Measurements from ENCODE around the gene ACAN.

ACAN gene

GRCh38 chr15:88802250-88802990, 816 bp upstream of the ACAN start:
- DNase-seq = no peak

DNA sequence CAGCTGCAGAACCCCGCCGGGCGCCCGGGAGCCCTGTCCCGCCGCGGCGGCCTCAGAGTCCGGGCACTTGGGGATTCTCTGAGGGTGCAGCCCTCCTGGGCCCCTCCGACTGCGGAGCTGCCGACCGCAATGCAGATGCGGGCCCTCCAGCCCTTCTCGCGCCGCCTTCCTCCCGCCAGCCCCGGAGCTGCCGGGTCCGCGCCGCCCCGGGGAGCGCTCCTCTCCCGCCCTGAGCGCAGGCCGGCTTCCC, 320 bp upstream of the ACAN start:
- no peak for DNase-seq

DNA sequence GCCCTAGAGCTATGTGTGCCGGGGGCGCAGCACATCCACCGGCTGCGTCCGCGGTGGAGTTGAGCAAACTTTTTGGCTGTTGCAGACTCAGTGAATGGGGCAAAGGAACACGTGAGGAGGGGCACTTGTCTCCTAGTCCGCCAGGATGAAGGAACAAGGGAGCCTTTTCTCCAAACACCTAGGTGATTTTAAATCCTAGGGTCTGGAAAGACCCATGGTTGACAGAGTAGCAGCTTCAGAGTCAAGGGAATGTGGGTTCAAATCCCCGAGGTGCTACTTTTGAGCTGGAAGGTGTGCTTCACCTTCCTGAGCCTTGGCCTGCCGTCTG, 648 bp downstream of the ACAN start:
- DNase-seq = no peak

DNA sequence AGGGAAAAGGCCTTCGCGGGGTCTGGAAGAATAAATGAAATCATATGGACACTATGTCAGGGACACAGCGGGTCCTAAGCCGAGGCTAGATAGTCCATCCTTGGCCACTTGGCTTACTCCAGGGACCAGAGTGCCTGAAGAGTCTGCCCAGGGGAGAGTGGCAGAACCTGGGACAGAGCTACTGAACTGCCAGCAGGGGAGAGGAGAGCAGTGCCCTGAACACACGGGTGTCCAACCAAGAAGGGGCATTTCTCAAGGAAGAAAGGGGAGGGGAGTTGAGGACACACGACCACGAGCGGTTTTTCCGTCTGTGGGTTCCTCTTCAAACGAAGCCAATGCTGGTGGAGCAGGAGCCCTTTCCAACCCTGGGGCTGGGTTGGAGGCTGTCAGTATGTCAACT, 1.0 kb downstream of the ACAN start:
- DNase-seq = peak; percentile 10

GRCh38 chr15:88805031-88805780, 2.0 kb downstream of the ACAN start:
- peak; percentile 25 for DNase-seq

DNA sequence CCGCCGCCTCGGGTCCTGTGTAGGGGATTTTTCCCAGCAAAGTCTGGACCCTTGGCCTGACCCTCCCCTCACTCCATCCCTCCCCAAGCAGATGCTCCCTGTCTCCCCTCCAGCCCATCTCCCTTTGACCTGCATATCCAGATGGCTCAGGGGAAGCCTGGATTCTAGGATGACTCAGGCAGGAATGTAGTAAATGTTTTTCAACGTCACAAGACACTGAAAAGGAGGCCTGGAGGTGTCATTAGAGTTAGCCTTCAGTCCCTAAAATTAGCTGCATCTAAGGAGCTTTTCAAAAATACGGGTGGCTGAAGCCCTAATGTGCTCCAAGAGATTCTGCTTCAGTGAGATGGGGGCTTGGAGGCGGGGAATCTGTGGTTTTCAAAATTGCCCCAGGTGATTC, 7.2 kb downstream of the ACAN start:
- no peak for DNase-seq

DNA sequence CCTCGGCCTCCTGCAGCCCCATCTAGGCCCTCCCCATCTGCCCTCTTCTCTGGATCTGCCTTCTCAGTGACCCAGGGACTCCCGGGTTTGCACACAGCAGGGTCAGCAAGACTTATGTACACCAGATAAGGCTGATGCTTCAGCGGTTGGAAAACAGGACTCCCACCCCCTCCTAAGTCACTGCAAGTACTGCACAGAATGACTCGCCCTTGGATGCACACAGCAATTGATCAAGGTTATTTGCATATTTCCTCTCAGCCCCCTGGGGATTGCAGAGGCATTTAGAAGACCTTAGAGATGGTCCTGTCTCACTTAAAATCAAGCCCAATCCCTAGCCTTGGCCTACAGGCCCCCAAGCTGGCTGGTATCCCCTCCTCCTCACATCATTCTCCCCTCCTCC, 8.9 kb downstream of the ACAN start:
- DNase-seq = no peak

GRCh38 chr15:88813960-88814359, 10.7 kb downstream of the ACAN start:
- no peak for DNase-seq

DNA sequence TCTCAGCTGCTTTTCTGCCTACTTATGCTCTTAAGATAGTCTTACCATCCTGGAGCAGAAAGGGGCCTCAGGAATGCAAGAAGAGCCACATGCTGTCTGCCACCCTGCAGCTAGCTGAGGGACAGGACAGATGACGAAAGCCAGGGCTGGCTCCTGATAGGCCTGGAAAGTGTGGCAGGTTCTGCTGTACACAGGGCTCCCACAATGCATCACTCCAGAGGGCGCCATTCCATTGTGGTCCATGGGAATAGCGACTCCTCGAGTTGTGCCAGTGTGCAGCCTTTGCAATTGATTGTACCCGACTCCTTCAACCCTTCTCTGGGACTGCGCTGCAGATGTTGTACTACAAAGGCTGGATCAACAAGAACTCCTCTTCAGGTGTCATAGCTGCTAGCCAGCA, 11.2 kb downstream of the ACAN start:
- no peak for DNase-seq

- DNase-seq = no peak
Measured at GRCh38 chr15:88818920-88819319, 15.7 kb downstream of the ACAN start.

GRCh38 chr15:88821993-88822392, 18.8 kb downstream of the ACAN start:
- DNase-seq = no peak

DNA sequence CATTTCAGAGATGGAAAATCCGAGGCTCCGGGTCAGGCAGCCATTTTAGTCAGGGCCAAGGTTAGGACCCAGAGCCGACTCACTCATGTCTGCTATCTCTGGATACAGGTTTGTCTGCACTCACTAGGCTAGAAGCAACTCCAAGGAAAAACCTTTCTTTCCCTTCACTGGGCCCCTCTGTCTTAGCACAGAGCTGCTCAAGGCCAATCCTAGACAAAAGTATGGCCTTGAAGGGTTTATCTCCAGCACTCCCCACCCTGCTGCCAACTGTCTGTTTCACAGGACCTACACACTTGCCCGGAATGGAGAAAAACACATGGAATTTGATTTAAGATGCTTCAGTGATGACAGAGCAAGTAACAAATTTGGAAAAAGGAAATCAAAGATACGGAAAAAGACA, 25.6 kb downstream of the ACAN start:
- DNase-seq = no peak

GRCh38 chr15:88830016-88830415, 26.8 kb downstream of the ACAN start:
- DNase-seq = no peak

- DNase-seq = no peak
Measured at GRCh38 chr15:88832820-88833730, 29.8 kb downstream of the ACAN start.

DNA sequence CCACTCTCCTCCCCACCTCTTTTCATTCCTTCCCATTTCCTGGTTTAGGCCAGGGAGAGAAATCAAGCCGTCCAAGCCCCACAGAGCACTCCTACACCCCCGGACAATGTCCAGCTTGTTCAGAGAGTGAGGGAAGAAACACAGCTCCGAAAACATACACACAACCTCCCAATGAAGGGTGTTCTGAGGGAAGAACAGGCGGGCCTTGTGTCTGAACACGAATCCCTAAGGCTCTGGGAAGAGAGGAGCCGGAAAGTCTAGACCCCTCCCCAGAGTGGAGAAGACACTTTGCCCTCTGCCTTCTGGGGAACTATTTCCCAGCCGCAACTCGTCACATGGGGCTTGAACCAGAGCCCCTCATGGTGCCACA, 30.5 kb downstream of the ACAN start:
- DNase-seq = no peak

- DNase-seq = peak; percentile 38
Measured at GRCh38 chr15:88834211-88834812, 31.1 kb downstream of the ACAN start.

DNA sequence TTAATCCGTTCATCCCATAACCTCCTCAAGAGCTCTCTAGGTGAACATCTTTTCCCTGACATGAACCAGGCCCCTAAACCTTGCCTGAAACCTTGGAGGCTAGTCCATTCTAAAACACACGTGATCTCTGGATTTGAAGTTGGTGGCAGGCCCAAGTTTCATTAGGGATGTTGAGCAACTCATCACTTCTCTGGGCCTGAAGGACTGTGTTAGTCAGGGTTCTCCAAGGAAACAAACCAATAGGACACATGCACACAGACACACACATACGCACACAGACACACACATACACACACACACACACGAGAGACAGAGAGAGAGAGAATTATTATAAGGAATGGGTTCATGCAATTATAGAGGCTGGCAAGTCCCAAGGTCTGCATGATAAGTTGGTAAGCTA, 31.9 kb downstream of the ACAN start:
- DNase-seq = no peak

- DNase-seq = no peak
Measured at GRCh38 chr15:88835646-88836045, 32.4 kb downstream of the ACAN start.

- DNase-seq = no peak
Measured at GRCh38 chr15:88838667-88839066, 35.4 kb downstream of the ACAN start.

DNA sequence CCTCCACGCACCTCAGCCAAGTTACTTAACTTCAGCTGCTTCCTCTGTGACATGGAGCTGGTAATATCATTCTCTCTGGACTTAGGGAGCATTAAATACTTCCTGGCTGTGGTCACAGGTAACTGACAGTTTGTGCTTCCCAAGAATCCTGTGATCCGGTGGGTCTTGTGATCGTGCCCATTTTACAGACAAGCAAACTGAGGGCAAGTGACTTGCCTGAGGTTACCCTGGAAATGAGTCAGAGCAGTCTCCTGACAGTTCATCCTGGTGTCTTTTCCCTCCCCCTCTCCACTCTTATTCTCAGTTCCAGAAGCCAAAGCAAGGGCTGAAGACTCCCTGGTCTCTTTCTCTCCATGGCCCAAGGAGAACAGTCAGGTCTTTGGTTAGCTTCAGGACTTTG, 35.9 kb downstream of the ACAN start:
- no peak for DNase-seq

DNA sequence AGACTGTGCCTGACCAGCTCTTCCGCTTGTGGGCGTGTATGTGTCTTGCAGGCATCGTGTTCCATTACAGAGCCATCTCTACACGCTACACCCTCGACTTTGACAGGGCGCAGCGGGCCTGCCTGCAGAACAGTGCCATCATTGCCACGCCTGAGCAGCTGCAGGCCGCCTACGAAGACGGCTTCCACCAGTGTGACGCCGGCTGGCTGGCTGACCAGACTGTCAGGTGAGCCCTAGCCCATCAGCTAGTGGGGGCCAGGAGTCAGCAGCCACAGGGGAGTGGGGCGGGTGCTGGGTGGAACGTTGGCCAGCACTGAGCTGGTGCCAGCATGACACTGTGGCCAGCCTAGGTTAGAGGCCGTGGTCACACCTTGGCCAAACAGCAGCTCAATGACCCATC, 36.7 kb downstream of the ACAN start:
- DNase-seq = no peak

DNA sequence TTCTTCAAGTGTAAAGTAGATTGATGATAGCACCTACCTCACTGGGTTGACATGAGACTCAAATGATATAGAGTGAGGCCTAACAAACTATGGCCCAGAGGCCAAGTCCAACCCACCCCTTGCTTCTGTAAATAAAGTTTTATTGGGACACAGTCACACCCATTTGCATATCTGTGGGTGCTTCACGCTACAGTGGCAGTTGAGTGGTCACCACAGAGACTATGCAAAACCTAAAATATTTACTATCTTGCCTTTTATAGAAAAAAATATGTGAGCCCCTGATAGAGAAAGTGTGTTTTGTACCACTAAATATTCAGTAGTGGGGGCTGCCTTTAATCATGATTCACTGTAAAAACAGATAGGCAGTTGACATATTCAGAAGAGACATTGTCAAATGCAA, 38.0 kb downstream of the ACAN start:
- DNase-seq = peak; percentile 8

DNA sequence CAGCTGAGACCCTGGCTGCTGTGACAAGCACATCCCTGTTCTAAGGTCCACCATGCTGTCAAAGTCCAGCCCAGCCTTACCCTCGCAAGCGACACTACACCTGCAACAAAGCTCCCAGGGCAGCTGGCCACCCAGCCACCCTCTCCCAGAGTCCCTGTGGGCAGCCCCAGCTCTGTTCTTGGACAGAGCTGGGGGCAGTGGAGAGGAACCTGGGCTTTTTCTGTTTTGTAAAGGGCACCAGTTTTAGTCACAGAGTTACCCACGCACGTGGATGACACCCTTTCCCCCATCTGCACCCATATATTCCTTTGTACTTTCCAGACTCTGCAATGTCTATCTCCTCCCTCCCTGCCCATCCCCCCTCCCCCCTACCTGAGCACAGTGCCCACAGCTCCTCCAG, 38.9 kb downstream of the ACAN start:
- no peak for DNase-seq

- DNase-seq = no peak
Measured at GRCh38 chr15:88843334-88843733, 40.1 kb downstream of the ACAN start.
